OCI-LY3 (cell line): Measurements from ENCODE around the gene ADRB1.

Experiments
- H2AFZ ChIP-seq: fragments of 200-600, 300-600 bp; shearing (Covaris generic); 2 replicates; pipeline ENCODE4 v1.6.0; 2014; ENCODE audit warnings: antibody characterized with exemption, low read depth, low read length
- H3K27ac ChIP-seq: fragments of 200-600, 300-600 bp; sonication (generic); 2 replicates; pipeline ENCODE4 v1.5.1; 2014; ENCODE audit warnings: mild to moderate bottlenecking, low read length, moderate library complexity, mixed read lengths
- H3K27me3 ChIP-seq: fragments of 200-600, 300-600 bp; sonication (generic); 2 replicates; pipeline ENCODE4 v1.6.1; 2014; ENCODE audit warnings: low read depth, low read length, mixed read lengths
- H3K36me3 ChIP-seq: fragments of 200-600, 300-600 bp; sonication (generic); replicated peaks from 2 replicates; pipeline ENCODE3; 2014; ENCODE audit warnings: low read depth, low read length, mixed read lengths
- H3K4me1 ChIP-seq: fragments of 300-600, 200-600 bp; sonication (generic); 2 replicates; pipeline ENCODE4 v1.6.1; 2014; ENCODE audit warnings: low read length, mixed read lengths
- H3K4me2 ChIP-seq: fragments of 200-600, 300-600 bp; sonication (generic); 2 replicates; pipeline ENCODE4 v1.6.1; 2014; ENCODE audit warnings: low read length, mixed read lengths
- H3K4me3 ChIP-seq: fragments of 300-600, 200-600 bp; sonication (generic); 2 replicates; pipeline ENCODE4 v1.5.1; 2014; ENCODE audit warnings: antibody characterized with exemption, mild to moderate bottlenecking, low read length, moderate library complexity
- H3K79me2 ChIP-seq: fragments of 300-600, 200-600 bp; shearing (Covaris generic); 2 replicates; pipeline ENCODE4 v1.6.1; 2014; ENCODE audit warnings: mild to moderate bottlenecking, low read length, mixed read lengths
- H3K9ac ChIP-seq: fragments of 300-600, 200-600 bp; shearing (Covaris generic); 2 replicates; pipeline ENCODE4 v1.6.0; 2014; ENCODE audit warnings: mild to moderate bottlenecking, low read length, moderate library complexity
- H3K9me3 ChIP-seq: fragments of 200-600, 300-600 bp; shearing (Covaris generic); 2 replicates; pipeline ENCODE4 v1.6.1; 2014; ENCODE audit warnings: low read length, mixed read lengths; ENCODE audit not compliant: insufficient read depth
- H4K20me1 ChIP-seq: fragments of 200-600, 300-600 bp; sonication (generic); 2 replicates; pipeline ENCODE4 v1.6.1; 2016; ENCODE audit warnings: low read length, mixed read lengths; ENCODE audit not compliant: insufficient read depth
- EZH2phosphoT487 ChIP-seq: fragments of 200-600 bp; shearing (Covaris generic); IDR thresholded peaks from 2 replicates; pipeline ENCODE4 v1.6.1; 2018; ENCODE audit warnings: antibody characterized with exemption, mixed run types, low read depth
- TF ChIP-seq, protein P1 (sequence below): fragments of 200-600, 300-600 bp; sonication (generic); IDR thresholded peaks from 2 replicates; pipeline ENCODE4 v1.5.1; 2014; ENCODE audit warnings: antibody characterized with exemption, low read length, low read depth

The ADRB1 gene

GRCh38 chr10:114045136-114046086, 1.7 kb downstream of the ADRB1 start:
- no peak overlapping the region for H2AFZ ChIP-seq
- H3K36me3 ChIP-seq, result no peaks in the 10 kb centered on the region
- no peak overlapping the region for H3K27ac ChIP-seq
- H3K4me3 ChIP-seq, result no peak overlapping the region
- no peaks in the 10 kb centered on the region for H3K27me3 ChIP-seq
- no peaks in the 10 kb centered on the region for H3K9me3 ChIP-seq
- no peaks in the 10 kb centered on the region for H4K20me1 ChIP-seq
- no peaks in the 10 kb centered on the region for H3K79me2 ChIP-seq
- TF ChIP-seq EZH2phosphoT487, result no peak
- TF ChIP-seq, protein P1, sequence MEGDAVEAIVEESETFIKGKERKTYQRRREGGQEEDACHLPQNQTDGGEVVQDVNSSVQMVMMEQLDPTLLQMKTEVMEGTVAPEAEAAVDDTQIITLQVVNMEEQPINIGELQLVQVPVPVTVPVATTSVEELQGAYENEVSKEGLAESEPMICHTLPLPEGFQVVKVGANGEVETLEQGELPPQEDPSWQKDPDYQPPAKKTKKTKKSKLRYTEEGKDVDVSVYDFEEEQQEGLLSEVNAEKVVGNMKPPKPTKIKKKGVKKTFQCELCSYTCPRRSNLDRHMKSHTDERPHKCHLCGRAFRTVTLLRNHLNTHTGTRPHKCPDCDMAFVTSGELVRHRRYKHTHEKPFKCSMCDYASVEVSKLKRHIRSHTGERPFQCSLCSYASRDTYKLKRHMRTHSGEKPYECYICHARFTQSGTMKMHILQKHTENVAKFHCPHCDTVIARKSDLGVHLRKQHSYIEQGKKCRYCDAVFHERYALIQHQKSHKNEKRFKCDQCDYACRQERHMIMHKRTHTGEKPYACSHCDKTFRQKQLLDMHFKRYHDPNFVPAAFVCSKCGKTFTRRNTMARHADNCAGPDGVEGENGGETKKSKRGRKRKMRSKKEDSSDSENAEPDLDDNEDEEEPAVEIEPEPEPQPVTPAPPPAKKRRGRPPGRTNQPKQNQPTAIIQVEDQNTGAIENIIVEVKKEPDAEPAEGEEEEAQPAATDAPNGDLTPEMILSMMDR, result no peak
- H3K4me1 ChIP-seq, result no peaks in the 10 kb centered on the region
- H3K4me2 ChIP-seq, result no peak overlapping the region
- H3K9ac ChIP-seq, result no peak overlapping the region

DNA sequence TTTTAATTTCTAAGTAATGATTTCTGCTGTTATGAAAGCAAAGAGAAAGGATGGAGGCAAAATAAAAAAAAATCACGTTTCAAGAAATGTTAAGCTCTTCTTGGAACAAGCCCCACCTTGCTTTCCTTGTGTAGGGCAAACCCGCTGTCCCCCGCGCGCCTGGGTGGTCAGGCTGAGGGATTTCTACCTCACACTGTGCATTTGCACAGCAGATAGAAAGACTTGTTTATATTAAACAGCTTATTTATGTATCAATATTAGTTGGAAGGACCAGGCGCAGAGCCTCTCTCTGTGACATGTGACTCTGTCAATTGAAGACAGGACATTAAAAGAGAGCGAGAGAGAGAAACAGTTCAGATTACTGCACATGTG, 2.4 kb downstream of the ADRB1 start:
- TF ChIP-seq EZH2phosphoT487, result no peak
- TF ChIP-seq, protein P1, result no peak
- Histone ChIP-seq H3K27ac (no peak overlapping the region), H3K4me2 (no peak overlapping the region), H4K20me1 (no peaks in the 10 kb centered on the region), H3K79me2 (no peaks in the 10 kb centered on the region), H3K36me3 (no peaks in the 10 kb centered on the region), H3K9me3 (no peaks in the 10 kb centered on the region), H3K4me1 (no peaks in the 10 kb centered on the region), H2AFZ (no peak overlapping the region), H3K9ac (no peak overlapping the region), H3K27me3 (no peaks in the 10 kb centered on the region; the same call in 1 of the 2 replicates), H3K4me3 (no peak overlapping the region)

GRCh38 chr10:114048472-114048871, 4.8 kb downstream of the ADRB1 start:
- TF ChIP-seq, protein P1, result no peak
- TF ChIP-seq EZH2phosphoT487, result no peak
- H3K36me3 ChIP-seq, result no peaks in the 10 kb centered on the region
- no peaks in the 10 kb centered on the region for H3K79me2 ChIP-seq
- no peak overlapping the region for H3K4me3 ChIP-seq
- no peaks in the 10 kb centered on the region for H3K9me3 ChIP-seq
- no peak overlapping the region for H3K9ac ChIP-seq
- no peak overlapping the region for H2AFZ ChIP-seq
- no peaks in the 10 kb centered on the region for H4K20me1 ChIP-seq
- no peaks in the 10 kb centered on the region; the same call in 1 of the 2 replicates for H3K27me3 ChIP-seq
- H3K4me1 ChIP-seq, result no peaks in the 10 kb centered on the region
- H3K4me2 ChIP-seq, result no peak overlapping the region
- H3K27ac ChIP-seq, result no peak overlapping the region

- no peaks in the 10 kb centered on the region for H3K9me3 ChIP-seq
- H2AFZ ChIP-seq, result no peak overlapping the region
- no peak overlapping the region for H3K9ac ChIP-seq
- H3K36me3 ChIP-seq, result no peaks in the 10 kb centered on the region
- no peak overlapping the region for H3K4me2 ChIP-seq
- no peak for TF ChIP-seq EZH2phosphoT487
- TF ChIP-seq, protein P1, result no peak
- H3K27me3 ChIP-seq, result no peaks in the 10 kb centered on the region; the same call in 1 of the 2 replicates
- no peak overlapping the region for H3K4me3 ChIP-seq
- no peaks in the 10 kb centered on the region for H4K20me1 ChIP-seq
- no peaks in the 10 kb centered on the region for H3K4me1 ChIP-seq
- no peak overlapping the region for H3K27ac ChIP-seq
- H3K79me2 ChIP-seq, result no peaks in the 10 kb centered on the region
These were observed 8.0 kb downstream of the ADRB1 start for GRCh38 chr10:114051714-114052113.
